Peyer's patch (tissue), 4 donors: ENCODE data around the gene MET.

Source experiments
- CTCF ChIP-seq, 6 experiments: fragments of 450-650 bp in 4 of 6; fragments of 200-600 bp in 2 of 6; sonication (generic) in 1 of 6; IDR thresholded peaks; one replicate each; pipeline ENCODE4 v1.5.1; 2017 to 2019; ENCODE audit warnings: antibody characterized with exemption in 6 of 6, mild to moderate bottlenecking in 3 of 6, moderate library complexity in 1 of 6
- POLR2A ChIP-seq, 2 donors: fragments of 450-650 bp; IDR thresholded peaks; one replicate each; pipeline ENCODE4 v1.5.1; 2017; ENCODE audit warnings: antibody characterized with exemption in 2 of 2, mild to moderate bottlenecking in 2 of 2, moderate library complexity in 2 of 2

- TF ChIP-seq POLR2A (IDR thresholded peaks at IDR 0.05) (no peak), CTCF (IDR thresholded peaks at IDR 0.05) (no peak)
These were observed 43.1 kb downstream of the MET start for GRCh38 chr7:116715077-116715476.
